Measurements from ENCODE around the gene WDFY4.

DNA sequence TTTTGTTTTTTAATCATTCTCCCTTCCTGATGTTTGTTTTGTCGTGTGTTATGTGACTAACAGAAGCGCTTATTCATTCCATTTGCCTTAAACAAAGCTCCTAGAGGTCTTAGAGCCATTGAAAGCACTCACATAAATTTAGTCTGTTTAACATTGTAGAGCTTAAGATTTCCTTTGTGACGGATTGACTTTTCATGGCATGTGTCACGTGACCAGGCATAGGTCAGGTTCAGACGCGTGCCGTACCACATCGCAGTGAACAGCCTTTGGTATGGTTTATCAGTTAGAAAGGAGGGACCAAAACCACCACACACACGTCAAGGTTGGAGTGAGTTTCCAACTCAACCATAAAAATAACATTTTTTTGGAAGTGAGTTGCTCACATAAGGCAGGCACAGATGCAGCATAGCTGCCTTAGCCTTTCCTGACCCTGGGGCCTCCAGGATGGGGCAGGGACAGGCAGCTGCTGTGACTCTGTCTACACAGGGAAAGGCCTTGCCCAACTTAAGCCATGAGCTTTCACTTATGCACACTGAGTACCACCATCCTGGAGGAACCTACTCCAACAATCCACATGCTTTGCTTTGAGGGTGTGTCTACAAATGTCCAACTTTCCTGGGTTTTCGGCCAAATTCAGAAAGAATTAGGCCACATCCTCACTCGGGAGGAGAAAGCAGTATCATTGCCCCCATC lies 55.5 kb downstream of the WDFY4 start:
- no peak for TF ChIP-seq EZH2 (IDR thresholded peaks at IDR 0.05; ENCODE audit: insufficient read depth, low read length)
- TF ChIP-seq, protein P1, sequence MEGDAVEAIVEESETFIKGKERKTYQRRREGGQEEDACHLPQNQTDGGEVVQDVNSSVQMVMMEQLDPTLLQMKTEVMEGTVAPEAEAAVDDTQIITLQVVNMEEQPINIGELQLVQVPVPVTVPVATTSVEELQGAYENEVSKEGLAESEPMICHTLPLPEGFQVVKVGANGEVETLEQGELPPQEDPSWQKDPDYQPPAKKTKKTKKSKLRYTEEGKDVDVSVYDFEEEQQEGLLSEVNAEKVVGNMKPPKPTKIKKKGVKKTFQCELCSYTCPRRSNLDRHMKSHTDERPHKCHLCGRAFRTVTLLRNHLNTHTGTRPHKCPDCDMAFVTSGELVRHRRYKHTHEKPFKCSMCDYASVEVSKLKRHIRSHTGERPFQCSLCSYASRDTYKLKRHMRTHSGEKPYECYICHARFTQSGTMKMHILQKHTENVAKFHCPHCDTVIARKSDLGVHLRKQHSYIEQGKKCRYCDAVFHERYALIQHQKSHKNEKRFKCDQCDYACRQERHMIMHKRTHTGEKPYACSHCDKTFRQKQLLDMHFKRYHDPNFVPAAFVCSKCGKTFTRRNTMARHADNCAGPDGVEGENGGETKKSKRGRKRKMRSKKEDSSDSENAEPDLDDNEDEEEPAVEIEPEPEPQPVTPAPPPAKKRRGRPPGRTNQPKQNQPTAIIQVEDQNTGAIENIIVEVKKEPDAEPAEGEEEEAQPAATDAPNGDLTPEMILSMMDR (IDR thresholded peaks at IDR 0.05; ENCODE audit: insufficient read depth, low read depth, low read length): no peak

Measured in astrocyte (in vitro differentiated cells and primary cell).